AG04450 (cell line): ENCODE results near the gene EVA1A. TPM values are rescaled to one million over a fixed set of nuclear protein-coding genes. Genes with fewer than 3 reads are reported as not detected.

Experiments
- CTCF ChIA-PET: fragments of 300-600, 350-600 bp; formaldehyde crosslinking; extraction: SDS; loops from one replicate; lab custom pipeline; 2022; ENCODE audit warnings: antibody characterized with exemption, inconsistent platforms; lab: Charles Lee
- POLR2A ChIA-PET: fragments of 350-600 bp; formaldehyde crosslinking; extraction: SDS; loops from one replicate; lab custom pipeline; 2021; ENCODE audit warnings: antibody characterized with exemption, inconsistent platforms; lab: Yijun Ruan, JAX
- DNase-seq: peaks from one replicate; pipeline ENCODE4 v3.0.0-alpha.2; 2011; ENCODE audit warnings: low read depth, low spot score
- H3K27ac ChIP-seq: one replicate; pipeline ENCODE4 v1.5.1; 2012; ENCODE audit warnings: low read depth, low read length, control low read depth
- H3K27me3 ChIP-seq: one replicate; pipeline ENCODE4 v1.6.0; 2012; ENCODE audit warnings: low read length; ENCODE audit not compliant: control insufficient read depth, insufficient read depth
- H3K4me3 ChIP-seq: 2 replicates; pipeline ENCODE4 v1.5.1; 2011; ENCODE audit warnings: mild to moderate bottlenecking, low read depth, low read length, control low read depth
- H3K9me3 ChIP-seq: 2 replicates; pipeline ENCODE4 v1.5.1; 2012; ENCODE audit warnings: low read length; ENCODE audit not compliant: control insufficient read depth, insufficient read depth
- polyA plus RNA-seq: library from polyadenylated mRNA; depleted of rRNA; stranded (reverse); fragments of >200 nt; gene quantifications from 2 replicates; pipeline ENCODE4 v1.2.3, GENCODE V29; 2011
- TF ChIP-seq, protein P1 (sequence below): IDR thresholded peaks from 2 replicates; pipeline ENCODE4 v1.5.1; 2011; ENCODE audit warnings: low read depth, low read length, control low read depth, inconsistent platforms

The EVA1A gene
- polyA plus RNA-seq, 1 experiment: 22.8 TPM

- H3K27me3 ChIP-seq: no peaks in the 10 kb centered on the region
- no peak overlapping the region for H3K4me3 ChIP-seq
- POLR2A ChIA-PET: no interaction called here
- TF ChIP-seq, protein P1, sequence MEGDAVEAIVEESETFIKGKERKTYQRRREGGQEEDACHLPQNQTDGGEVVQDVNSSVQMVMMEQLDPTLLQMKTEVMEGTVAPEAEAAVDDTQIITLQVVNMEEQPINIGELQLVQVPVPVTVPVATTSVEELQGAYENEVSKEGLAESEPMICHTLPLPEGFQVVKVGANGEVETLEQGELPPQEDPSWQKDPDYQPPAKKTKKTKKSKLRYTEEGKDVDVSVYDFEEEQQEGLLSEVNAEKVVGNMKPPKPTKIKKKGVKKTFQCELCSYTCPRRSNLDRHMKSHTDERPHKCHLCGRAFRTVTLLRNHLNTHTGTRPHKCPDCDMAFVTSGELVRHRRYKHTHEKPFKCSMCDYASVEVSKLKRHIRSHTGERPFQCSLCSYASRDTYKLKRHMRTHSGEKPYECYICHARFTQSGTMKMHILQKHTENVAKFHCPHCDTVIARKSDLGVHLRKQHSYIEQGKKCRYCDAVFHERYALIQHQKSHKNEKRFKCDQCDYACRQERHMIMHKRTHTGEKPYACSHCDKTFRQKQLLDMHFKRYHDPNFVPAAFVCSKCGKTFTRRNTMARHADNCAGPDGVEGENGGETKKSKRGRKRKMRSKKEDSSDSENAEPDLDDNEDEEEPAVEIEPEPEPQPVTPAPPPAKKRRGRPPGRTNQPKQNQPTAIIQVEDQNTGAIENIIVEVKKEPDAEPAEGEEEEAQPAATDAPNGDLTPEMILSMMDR: no peak
- H3K27ac ChIP-seq: no peak overlapping the region
- CTCF ChIA-PET: interaction anchor here (1.9 to 4.8 kb wide), 2 partner anchors 23 to 139 kb away, joined by 8 to 74 read pairs; no protein-coding TSS in a partner anchor
- 0 out of 2 replicates have a peak, but pooled peaks cover 2% of the 10 kb centered on the region for H3K9me3 ChIP-seq
- DNase-seq: no peak
These were observed 43.7 kb upstream of the EVA1A start for GRCh38 chr2:75604484-75604883.

GRCh38 chr2:75603477-75603876, 42.7 kb upstream of the EVA1A start:
- 0 out of 2 replicates have a peak, but pooled peaks cover 2% of the 10 kb centered on the region for H3K9me3 ChIP-seq
- ChIA-PET POLR2A (no interaction called here), CTCF (interaction anchor here (1.9 to 4.8 kb wide), 2 partner anchors 24 to 138 kb away, joined by 8 to 74 read pairs; no protein-coding TSS in a partner anchor)
- no peaks in the 10 kb centered on the region for H3K27me3 ChIP-seq
- no peak overlapping the region for H3K27ac ChIP-seq
- DNase-seq: no peak
- TF ChIP-seq, protein P1: no peak
- H3K4me3 ChIP-seq: no peak overlapping the region

DNA sequence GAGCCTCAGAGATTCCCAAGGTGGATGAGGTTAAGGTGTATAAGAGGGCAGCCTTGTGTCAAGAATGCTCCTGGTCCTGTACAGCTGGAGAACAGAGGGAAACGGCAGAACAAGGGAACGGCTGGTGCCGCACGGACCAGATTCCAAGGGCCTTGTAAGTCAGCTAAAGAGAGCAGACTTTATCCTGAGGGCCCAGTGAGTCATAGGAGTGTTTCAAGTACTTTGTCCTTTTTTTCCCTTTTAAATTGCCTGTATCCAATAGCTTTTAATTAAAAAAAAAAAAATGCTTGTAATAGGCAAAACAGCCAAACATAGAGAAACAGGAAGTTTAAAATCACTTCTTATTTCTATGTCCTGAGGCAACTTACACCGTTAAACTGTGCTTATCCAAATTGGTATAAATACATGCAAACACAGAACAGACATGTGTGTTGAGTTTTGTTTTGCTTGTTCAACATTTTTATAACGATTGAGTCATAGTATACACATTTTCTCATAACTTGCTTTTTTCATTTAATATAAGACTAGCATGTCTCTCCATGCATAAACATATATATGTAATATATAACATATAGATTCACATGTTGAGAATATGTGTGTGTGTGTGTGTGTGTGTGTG, 42.1 kb upstream of the EVA1A start:
- CTCF ChIA-PET: interaction anchor here (0.8 to 4.8 kb wide), 4 partner anchors 25 to 137 kb away, joined by 3 to 74 read pairs (median 6); no protein-coding TSS in a partner anchor
- no peak for DNase-seq
- H3K9me3 ChIP-seq: peaks cover 7% of the 10 kb centered on the region; the same call in 1 of the 2 replicates
- POLR2A ChIA-PET: interaction anchor here (0.6 to 0.7 kb wide), 2 partner anchors 41 to 84 kb away, joined by 3 to 6 read pairs; partner anchors contain the start of gene EVA1A
- TF ChIP-seq, protein P1: no peak
- no peak overlapping the region for H3K4me3 ChIP-seq
- H3K27me3 ChIP-seq: no peaks in the 10 kb centered on the region
- peak overlapping the region; percentile 68 for H3K27ac ChIP-seq

GRCh38 chr2:75600461-75601011, 39.8 kb upstream of the EVA1A start:
- no peak overlapping the region for H3K4me3 ChIP-seq
- CTCF ChIA-PET: interaction anchor here (1.4 to 2.8 kb wide), 2 partner anchors 8 to 10 kb away, joined by 3 to 9 read pairs; no protein-coding TSS in a partner anchor
- peaks cover 7% of the 10 kb centered on the region; the same call in 1 of the 2 replicates for H3K9me3 ChIP-seq
- no peaks in the 10 kb centered on the region for H3K27me3 ChIP-seq
- peak overlapping the region; percentile 63 for H3K27ac ChIP-seq
- POLR2A ChIA-PET: interaction anchor here (1.1 kb wide), 1 partner anchor 11 kb away, joined by 3 read pairs; no protein-coding TSS in a partner anchor
- no peak for DNase-seq
- TF ChIP-seq, protein P1: no peak
